ENCODE results near the gene MED23. TPM values are rescaled to one million over a fixed set of nuclear protein-coding genes. Genes with fewer than 3 reads are reported as not detected.

Gene MED23
- total RNA-seq, 3 donors from 2014 or later, result 25.8 to 40.6 (median 28.2) TPM

Other genes starting within 250 kb of the MED23 start
- gene ARG1, start 55.0 kb downstream of the MED23 start, total RNA-seq, result 1 to 10 TPM in 1 of 3 donors, not detected in 2; 1.1 TPM
- gene ENPP3, start 9.1 kb upstream of the MED23 start, total RNA-seq, result 10 to 100 TPM in 2 of 3 donors, 1 to 10 TPM in 1; 6.6 to 22.8 (median 19.5) TPM
- gene OR2A4, start 73.2 kb upstream of the MED23 start, total RNA-seq, result not detected
- gene CTAGE9, start 82.8 kb upstream of the MED23 start, total RNA-seq, result not detected
- gene ENPP1, start 179.8 kb upstream of the MED23 start, total RNA-seq, result 10 to 100 TPM; 12.7 to 23.4 (median 21.2) TPM

Data from mucosa of descending colon (tissue), 3 donors.